HepG2 (cell line): ENCODE data around the gene GPSM1. TPM values are rescaled to one million over a fixed set of nuclear protein-coding genes. Genes with fewer than 3 reads are reported as not detected.

Source experiments
- ATAC-seq: fragments of 200-7000 bp; cut with Tn5 transposase; 3 replicates; pipeline ENCODE4 v1.9.1; 2020; ENCODE audit warnings: mild to moderate bottlenecking, moderate library complexity
- BruUV-seq: library from RNA; stranded (reverse); fragments of 400-500 nt; replicated peaks from 2 replicates; lab custom pipeline; 2021; lab: Mats Ljungman, UMichigan
- CTCF ChIA-PET: fragments of 300-600 bp; formaldehyde crosslinking; extraction: SDS; loops from one replicate; lab custom pipeline; 2021; ENCODE audit warnings: low total read pairs, inconsistent platforms, low intra/inter-chr PET ratio; lab: Yijun Ruan, JAX
- POLR2A ChIA-PET: fragments of 350-600 bp; sonication (Branson Sonifier 250); formaldehyde crosslinking; loops from one replicate; lab custom pipeline; 2020; ENCODE audit warnings: antibody characterized with exemption, inconsistent platforms; lab: Yijun Ruan, JAX
- DNase-seq: peaks from one replicate; pipeline ENCODE4 v3.0.0-alpha.2; 2015; ENCODE audit warnings: low spot score
- FAIRE-seq: peaks from 3 replicates; lab custom pipeline; 2011; peaks lifted over from hg19 to GRCh38; lab: Jason Lieb, UNC
- H2AFZ ChIP-seq: one replicate; pipeline ENCODE4 v1.6.1; 2011; ENCODE audit warnings: low read length, inconsistent platforms
- H3K27ac ChIP-seq: fragments of 300-600 bp; 3 replicates; pipeline ENCODE4 v1.8.0; 2011; ENCODE audit warnings: mixed run types, mild to moderate bottlenecking, mixed read lengths, low read length, inconsistent platforms; ENCODE audit not compliant: insufficient read depth; ENCODE audit errors: extremely low read length
- H3K27me3 ChIP-seq, 2 experiments: fragments of 200-600 bp in 1 of 2; 2 replicates in 1 of 2; 3 replicates in 1 of 2; pipeline versions ENCODE4 v1.6.0 to v1.8.0; 2011; ENCODE audit warnings: low read length in 2 of 2, mild to moderate bottlenecking in 2 of 2, moderate library complexity in 2 of 2, inconsistent platforms in 1 of 2; ENCODE audit not compliant: insufficient read depth in 2 of 2, control insufficient read depth in 1 of 2
- H3K36me3 ChIP-seq, 2 experiments: fragments of 200-600 bp in 1 of 2; replicated peaks in 1 of 2; 2 replicates in 1 of 2; 3 replicates in 1 of 2; pipeline versions ENCODE4 v1.5.1 to v1.8.0; 2011; ENCODE audit warnings: low read length in 2 of 2, inconsistent platforms in 1 of 2; ENCODE audit not compliant: insufficient read depth in 2 of 2, control insufficient read depth in 1 of 2
- H3K4me1 ChIP-seq: 2 replicates; pipeline ENCODE4 v1.5.1; 2012; ENCODE audit warnings: low read length, inconsistent platforms; ENCODE audit not compliant: insufficient read depth
- H3K4me2 ChIP-seq: 2 replicates; pipeline ENCODE4 v1.6.0; 2011; ENCODE audit warnings: low read depth, low read length, inconsistent platforms
- H3K4me3 ChIP-seq, 3 experiments: fragments of 200-600 bp in 1 of 3; sonication (generic), shearing (Covaris generic) in 1 of 3; replicated peaks in 1 of 3; 2 replicates each; pipeline ENCODE4 v1.5.1; 2011 to 2016; ENCODE audit warnings: low read length in 3 of 3, inconsistent platforms in 2 of 3, low read depth in 2 of 3, mild to moderate bottlenecking in 2 of 3, control low read depth in 1 of 3, mixed read lengths in 1 of 3; ENCODE audit not compliant: insufficient read depth in 1 of 3
- H3K79me2 ChIP-seq: one replicate; pipeline ENCODE4 v1.6.1; 2011; ENCODE audit warnings: low read length, inconsistent platforms; ENCODE audit not compliant: insufficient read depth
- H3K9ac ChIP-seq: 2 replicates; pipeline ENCODE4 v1.6.0; 2011; ENCODE audit warnings: mild to moderate bottlenecking, low read depth, low read length, inconsistent platforms; ENCODE audit not compliant: insufficient read depth
- H3K9me3 ChIP-seq: 2 replicates; pipeline ENCODE4 v1.5.1; 2012; ENCODE audit warnings: mild to moderate bottlenecking, low read length
- H4K20me1 ChIP-seq: 2 replicates; pipeline ENCODE4 v1.6.0; 2011; ENCODE audit warnings: inconsistent platforms, mild to moderate bottlenecking, low read length, moderate library complexity; ENCODE audit not compliant: insufficient read depth
- ATF3 ChIP-seq: sonication (generic); formaldehyde crosslinking; IDR thresholded peaks from 2 replicates; pipeline ENCODE4 v1.4.0; 2020; ENCODE audit warnings: missing genetic modification reagents
- GLI4 ChIP-seq: sonication (generic); formaldehyde crosslinking; IDR thresholded peaks from 2 replicates; pipeline ENCODE4 v1.5.1; 2020; ENCODE audit warnings: missing genetic modification reagents, mild to moderate bottlenecking, moderate library complexity, borderline replicate concordance
- HDAC1 ChIP-seq: sonication (generic); formaldehyde crosslinking; IDR thresholded peaks from 2 replicates; pipeline ENCODE4 v1.5.1; 2020; ENCODE audit warnings: mild to moderate bottlenecking, missing genetic modification reagents
- NFRKB ChIP-seq: fragments of 450-650 bp; IDR thresholded peaks from 2 replicates; pipeline ENCODE4 v1.6.1; 2017
- NFYC ChIP-seq: IDR thresholded peaks from 2 replicates; pipeline ENCODE4 v1.6.1; 2016; ENCODE audit warnings: missing genetic modification reagents, missing compliant biosample characterization
- POLR2A ChIP-seq, 2 experiments: IDR thresholded peaks; 2 replicates each; pipeline ENCODE4 v1.6.1; 2011; ENCODE audit warnings: low read depth in 2 of 2, low read length in 2 of 2, mild to moderate bottlenecking in 1 of 2, moderate library complexity in 1 of 2; ENCODE audit not compliant: insufficient read depth in 1 of 2
- SNAPC2 ChIP-seq: sonication (generic); formaldehyde crosslinking; IDR thresholded peaks from 2 replicates; pipeline ENCODE4 v1.8.1; 2022; ENCODE audit warnings: mild to moderate bottlenecking, missing genetic modification reagents
- THAP9 ChIP-seq: sonication (generic); formaldehyde crosslinking; IDR thresholded peaks from 2 replicates; pipeline ENCODE4; 2020; ENCODE audit warnings: missing genetic modification reagents, mild to moderate bottlenecking, borderline replicate concordance
- ZFAT ChIP-seq: sonication (generic); formaldehyde crosslinking; conservative IDR thresholded peaks from 2 replicates; pipeline ENCODE4 v1.8.1; 2023; ENCODE audit warnings: missing genetic modification reagents, inconsistent platforms
- ZNF333 ChIP-seq: sonication (generic); formaldehyde crosslinking; IDR thresholded peaks from 2 replicates; pipeline ENCODE4 v1.4.0; 2020; ENCODE audit warnings: mild to moderate bottlenecking, missing genetic modification reagents, borderline replicate concordance
- ZNF788 ChIP-seq: sonication (generic); formaldehyde crosslinking; IDR thresholded peaks from 2 replicates; pipeline ENCODE4 v1.5.0; 2020; ENCODE audit warnings: mild to moderate bottlenecking, missing genetic modification reagents, borderline replicate concordance
- ZSCAN22 ChIP-seq: sonication (generic); formaldehyde crosslinking; IDR thresholded peaks from 2 replicates; pipeline ENCODE4 v1.4.0; 2020; ENCODE audit warnings: mild to moderate bottlenecking, missing genetic modification reagents
- WGBS: methylation state at CpG from one replicate; pipeline ENCODE4 v1.1.6; 2017; ENCODE audit warnings: low lambda C conversion rate; 5-methylcytosine and 5-hydroxymethylcytosine counted together
- in situ Hi-C: cut with HindIII; loops from 2 replicates; pipeline ENCODE4 v1.10.0; 2017; ENCODE audit warnings: low pct_unique_long_range_greater_than_20kb; ENCODE audit not compliant: extremely low pct_ligation_motif_present
- intact Hi-C: fragments of 100-400 bp; cut with micrococcal nuclease; formaldehyde crosslinking; loops from one replicate; pipeline ENCODE4 v1.10.0; 2022; ENCODE audit not compliant: unreplicated experiment
- polyA plus RNA-seq, 8 experiments: library from polyadenylated mRNA; depleted of rRNA in 3 of 8; stranded (reverse) in 7 of 8; unstranded in 1 of 8; fragments of >200 nt; fragmentation: Illumina TruSeq in 4 of 8; extraction: Trizol in 4 of 8; gene quantifications; 2 replicates each; pipeline versions ENCODE4 v1.2.1 to v1.2.3, GENCODE V29; 2011 to 2016; ENCODE audit warnings: low read depth in 4 of 8, missing spikeins in 1 of 8, mixed read lengths in 1 of 8; ENCODE audit not compliant: insufficient read depth in 1 of 8
- total RNA-seq, 5 experiments: library from RNA; depleted of rRNA; stranded (reverse); fragments of >200 nt; fragmentation: Illumina TruSeq; extraction: Trizol; gene quantifications; 2 replicates each; pipeline ENCODE4 v1.2.3, GENCODE V29; 2016; ENCODE audit warnings: low read depth in 1 of 5
- TF ChIP-seq, protein P1 (sequence below), 2 experiments: fragments of 450-650 bp in 1 of 2; sonication (generic) in 1 of 2; formaldehyde crosslinking; IDR thresholded peaks; 2 replicates each; pipeline versions ENCODE4 v1.5.0 to v1.8.0; 2020 to 2022; ENCODE audit warnings: mild to moderate bottlenecking in 1 of 2, missing genetic modification reagents in 1 of 2
- TF ChIP-seq, protein P2 (sequence below): sonication (generic); formaldehyde crosslinking; IDR thresholded peaks from 2 replicates; pipeline ENCODE4 v1.4.0; 2020; ENCODE audit warnings: missing genetic modification reagents
- TF ChIP-seq, protein P3 (sequence below): sonication (generic); formaldehyde crosslinking; IDR thresholded peaks from 2 replicates; pipeline ENCODE4 v1.4.0; 2020; ENCODE audit warnings: mild to moderate bottlenecking, missing genetic modification reagents

The GPSM1 gene
- total and polyA plus RNA-seq, 2 of the 13 experiments (the other 11 are each of a cell fraction or from before 2014, with no cell fraction given): 1.0 to 2.4 TPM

DNA sequence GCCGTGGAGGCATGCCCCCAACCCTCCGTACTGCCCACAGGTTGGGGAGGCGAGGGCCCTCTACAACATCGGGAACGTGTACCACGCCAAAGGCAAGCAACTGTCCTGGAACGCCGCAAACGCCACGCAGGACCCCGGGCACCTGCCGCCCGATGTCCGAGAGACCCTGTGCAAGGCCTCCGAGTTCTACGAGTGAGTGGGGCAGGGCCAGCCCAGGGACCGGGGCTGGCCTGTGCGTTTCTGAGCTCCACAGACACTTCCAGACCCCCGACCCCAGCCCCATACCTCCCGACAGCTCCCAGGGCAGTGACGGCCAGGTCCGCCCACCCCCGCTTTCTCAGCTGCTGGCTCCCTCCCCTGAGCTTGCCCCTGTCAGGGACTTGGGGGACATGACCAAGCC, 9.5 kb downstream of the GPSM1 start:
- H3K9ac ChIP-seq: no peak overlapping the region
- 81% methylated on average over 9 of the region's 23 CpGs for WGBS
- no peak overlapping the region for H3K4me2 ChIP-seq
- FAIRE-seq (no peak), DNase-seq (no peak), ATAC-seq (no peak)
- no peaks in the 10 kb centered on the region for H3K79me2 ChIP-seq
- no peaks in the 10 kb centered on the region for H4K20me1 ChIP-seq
- H3K4me3 ChIP-seq: no peak overlapping the region
- H3K36me3 ChIP-seq: no peaks in the 10 kb centered on the region
- no peak overlapping the region for H2AFZ ChIP-seq
- CTCF ChIA-PET: no interaction called here
- BruUV-seq: no TSS peak
- H3K27ac ChIP-seq: no peak overlapping the region
- POLR2A ChIA-PET: interaction anchor here (1.0 kb wide), 1 partner anchor 9 kb away, joined by 4 read pairs; no protein-coding TSS in a partner anchor
- H3K27me3 ChIP-seq: peaks cover 7 to 15% of the 10 kb centered on the region in 2 experiments; a peak in 3 of 5 replicates
- no peaks in the 10 kb centered on the region for H3K9me3 ChIP-seq
- peaks cover 27% of the 10 kb centered on the region for H3K4me1 ChIP-seq
- in situ Hi-C loops: loop anchor here (25.0 kb wide), 1 partner anchor 300 kb away; no protein-coding TSS in a partner anchor
- intact Hi-C loops: loop anchor here (5.0 kb wide), 1 partner anchor 35 kb away; the partner anchor contains the start of gene CARD9
- no peak for TF ChIP-seq ZSCAN22 (CRISPR knock-in tag)
- TF ChIP-seq NFRKB: no peak
- TF ChIP-seq POLR2A (IDR thresholded peaks at IDR 0.05; ENCODE audit: insufficient read depth in 1 of 2, low read depth in 2 of 2, low read length in 2 of 2): no peak
- no peak for TF ChIP-seq NFYC (CRISPR knock-in tag)
- TF ChIP-seq ZNF788: no peak
- TF ChIP-seq, protein P1, sequence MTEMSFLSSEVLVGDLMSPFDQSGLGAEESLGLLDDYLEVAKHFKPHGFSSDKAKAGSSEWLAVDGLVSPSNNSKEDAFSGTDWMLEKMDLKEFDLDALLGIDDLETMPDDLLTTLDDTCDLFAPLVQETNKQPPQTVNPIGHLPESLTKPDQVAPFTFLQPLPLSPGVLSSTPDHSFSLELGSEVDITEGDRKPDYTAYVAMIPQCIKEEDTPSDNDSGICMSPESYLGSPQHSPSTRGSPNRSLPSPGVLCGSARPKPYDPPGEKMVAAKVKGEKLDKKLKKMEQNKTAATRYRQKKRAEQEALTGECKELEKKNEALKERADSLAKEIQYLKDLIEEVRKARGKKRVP (CRISPR knock-in tag; IDR thresholded peaks at IDR 0.05): no peak
- TF ChIP-seq ZNF333: no peak
- no peak for TF ChIP-seq ZFAT (CRISPR knock-in tag)
- no peak for TF ChIP-seq ATF3 (CRISPR knock-in tag)
- TF ChIP-seq THAP9 (CRISPR knock-in tag): no peak
- TF ChIP-seq HDAC1 (CRISPR knock-in tag): no peak
- TF ChIP-seq, protein P2, sequence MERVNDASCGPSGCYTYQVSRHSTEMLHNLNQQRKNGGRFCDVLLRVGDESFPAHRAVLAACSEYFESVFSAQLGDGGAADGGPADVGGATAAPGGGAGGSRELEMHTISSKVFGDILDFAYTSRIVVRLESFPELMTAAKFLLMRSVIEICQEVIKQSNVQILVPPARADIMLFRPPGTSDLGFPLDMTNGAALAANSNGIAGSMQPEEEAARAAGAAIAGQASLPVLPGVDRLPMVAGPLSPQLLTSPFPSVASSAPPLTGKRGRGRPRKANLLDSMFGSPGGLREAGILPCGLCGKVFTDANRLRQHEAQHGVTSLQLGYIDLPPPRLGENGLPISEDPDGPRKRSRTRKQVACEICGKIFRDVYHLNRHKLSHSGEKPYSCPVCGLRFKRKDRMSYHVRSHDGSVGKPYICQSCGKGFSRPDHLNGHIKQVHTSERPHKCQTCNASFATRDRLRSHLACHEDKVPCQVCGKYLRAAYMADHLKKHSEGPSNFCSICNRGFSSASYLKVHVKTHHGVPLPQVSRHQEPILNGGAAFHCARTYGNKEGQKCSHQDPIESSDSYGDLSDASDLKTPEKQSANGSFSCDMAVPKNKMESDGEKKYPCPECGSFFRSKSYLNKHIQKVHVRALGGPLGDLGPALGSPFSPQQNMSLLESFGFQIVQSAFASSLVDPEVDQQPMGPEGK (CRISPR knock-in tag): no peak
- TF ChIP-seq, protein P3, sequence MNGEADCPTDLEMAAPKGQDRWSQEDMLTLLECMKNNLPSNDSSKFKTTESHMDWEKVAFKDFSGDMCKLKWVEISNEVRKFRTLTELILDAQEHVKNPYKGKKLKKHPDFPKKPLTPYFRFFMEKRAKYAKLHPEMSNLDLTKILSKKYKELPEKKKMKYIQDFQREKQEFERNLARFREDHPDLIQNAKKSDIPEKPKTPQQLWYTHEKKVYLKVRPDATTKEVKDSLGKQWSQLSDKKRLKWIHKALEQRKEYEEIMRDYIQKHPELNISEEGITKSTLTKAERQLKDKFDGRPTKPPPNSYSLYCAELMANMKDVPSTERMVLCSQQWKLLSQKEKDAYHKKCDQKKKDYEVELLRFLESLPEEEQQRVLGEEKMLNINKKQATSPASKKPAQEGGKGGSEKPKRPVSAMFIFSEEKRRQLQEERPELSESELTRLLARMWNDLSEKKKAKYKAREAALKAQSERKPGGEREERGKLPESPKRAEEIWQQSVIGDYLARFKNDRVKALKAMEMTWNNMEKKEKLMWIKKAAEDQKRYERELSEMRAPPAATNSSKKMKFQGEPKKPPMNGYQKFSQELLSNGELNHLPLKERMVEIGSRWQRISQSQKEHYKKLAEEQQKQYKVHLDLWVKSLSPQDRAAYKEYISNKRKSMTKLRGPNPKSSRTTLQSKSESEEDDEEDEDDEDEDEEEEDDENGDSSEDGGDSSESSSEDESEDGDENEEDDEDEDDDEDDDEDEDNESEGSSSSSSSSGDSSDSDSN (CRISPR knock-in tag): no peak
- no peak for TF ChIP-seq SNAPC2 (CRISPR knock-in tag)
- TF ChIP-seq GLI4 (CRISPR knock-in tag): no peak
